Osteoblast (primary cell): ENCODE measurements around the gene PPFIA2. TPM values are rescaled to one million over a fixed set of nuclear protein-coding genes. Genes with fewer than 3 reads are reported as not detected.

ENCODE experiments used
- DNase-seq: peaks from one replicate; pipeline ENCODE4 v3.0.0; 2011; ENCODE audit warnings: low spot score, mixed read lengths; ENCODE audit not compliant: insufficient read length; ENCODE audit errors: missing footprints
- H2AFZ ChIP-seq: 2 replicates; pipeline ENCODE4 v1.6.0; 2011; ENCODE audit warnings: mild to moderate bottlenecking, low read length
- H3K27ac ChIP-seq: 2 replicates; pipeline ENCODE4 v1.5.1; 2011; ENCODE audit warnings: mild to moderate bottlenecking, low read depth, low read length, moderate library complexity
- H3K27me3 ChIP-seq: 2 replicates; pipeline ENCODE4 v1.6.0; 2012; ENCODE audit warnings: mild to moderate bottlenecking, control low read depth, inconsistent platforms, low read length, moderate library complexity; ENCODE audit not compliant: insufficient read depth
- H3K36me3 ChIP-seq: 2 replicates; pipeline ENCODE4 v1.5.1; 2011; ENCODE audit warnings: mild to moderate bottlenecking, low read length, control low read depth, moderate library complexity; ENCODE audit not compliant: insufficient read depth
- H3K4me1 ChIP-seq: 2 replicates; pipeline ENCODE4 v1.5.1; 2011; ENCODE audit warnings: mild to moderate bottlenecking, low read length, control low read depth, moderate library complexity; ENCODE audit not compliant: insufficient read depth
- H3K4me2 ChIP-seq: 2 replicates; pipeline ENCODE4 v1.6.0; 2011; ENCODE audit warnings: mild to moderate bottlenecking, low read length; ENCODE audit not compliant: insufficient read depth
- H3K4me3 ChIP-seq: fragments of 200-600 bp; sonication (generic); 3 replicates; pipeline ENCODE4 v1.5.1; 2012; ENCODE audit warnings: mild to moderate bottlenecking, low read length, inconsistent platforms; ENCODE audit not compliant: insufficient read depth
- H3K79me2 ChIP-seq: 2 replicates; pipeline ENCODE4 v1.6.0; 2012; ENCODE audit warnings: mild to moderate bottlenecking, low read length, control low read depth, inconsistent platforms; ENCODE audit not compliant: insufficient read depth
- H3K9me3 ChIP-seq: 2 replicates; pipeline ENCODE4 v1.5.1; 2011; ENCODE audit warnings: low read depth, low read length, control low read depth
- H4K20me1 ChIP-seq: 2 replicates; pipeline ENCODE4 v1.6.0; 2012; ENCODE audit warnings: mild to moderate bottlenecking, low read length, control low read depth; ENCODE audit not compliant: insufficient read depth
- CTCF ChIP-seq: IDR thresholded peaks from 2 replicates; pipeline ENCODE4 v1.5.1; 2011; ENCODE audit warnings: mild to moderate bottlenecking, low read depth, low read length, moderate library complexity; ENCODE audit errors: extremely low read depth
- total RNA-seq: library from RNA; depleted of rRNA; stranded (reverse); fragments of >200 nt; gene quantifications from 2 replicates; pipeline ENCODE4 v1.2.3, GENCODE V29; 2012

PPFIA2 gene
- total RNA-seq, 1 donor: 3.3 TPM

DNA sequence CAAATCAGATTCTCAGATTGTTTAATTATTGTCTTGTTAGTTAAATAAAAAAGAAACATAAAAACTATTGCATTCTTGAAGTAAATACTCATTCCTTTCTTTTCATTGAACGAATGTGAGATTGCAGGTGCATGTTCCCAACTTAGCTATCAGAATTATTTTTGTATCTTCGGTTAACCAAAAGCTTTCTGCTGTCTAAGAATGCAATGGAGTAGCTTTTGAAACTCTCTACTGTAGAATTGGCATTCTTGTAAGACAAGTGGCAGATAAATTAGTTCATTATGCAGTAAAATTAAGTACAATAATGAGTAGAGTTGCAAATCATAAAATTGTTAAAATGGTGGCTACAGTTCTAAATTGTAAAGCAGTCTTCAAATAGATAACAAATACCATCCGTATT lies 383.2 kb downstream of the PPFIA2 start:
- Histone ChIP-seq H4K20me1 (no peaks in the 10 kb centered on the region), H3K4me1 (no peaks in the 10 kb centered on the region), H3K9me3 (no peaks in the 10 kb centered on the region), H3K4me3 (no peak overlapping the region), H3K4me2 (no peak overlapping the region), H3K79me2 (no peaks in the 10 kb centered on the region), H3K36me3 (no peaks in the 10 kb centered on the region), H2AFZ (no peak overlapping the region), H3K27ac (no peak overlapping the region), H3K27me3 (no peaks in the 10 kb centered on the region)
- TF ChIP-seq CTCF: no peak
- no peak for DNase-seq

DNA sequence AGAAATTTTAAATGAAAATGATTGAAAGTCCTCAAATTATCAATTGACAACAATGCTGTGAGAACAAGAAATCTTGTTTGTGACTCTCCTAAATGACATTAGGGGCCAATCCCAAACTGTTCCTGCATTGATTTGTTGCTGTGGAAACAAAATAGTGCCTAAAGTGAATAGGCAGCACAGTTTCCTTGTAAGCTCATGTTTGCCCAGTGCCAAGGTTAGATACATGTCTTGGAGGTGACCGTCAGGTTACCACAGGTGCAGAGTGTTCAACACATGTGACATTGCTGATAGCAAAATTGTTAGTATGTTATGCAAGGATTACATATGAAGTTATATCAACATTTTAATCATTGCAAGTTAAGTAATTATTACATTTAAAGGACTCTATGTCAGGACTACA lies 388.7 kb downstream of the PPFIA2 start:
- Histone ChIP-seq H3K27ac (no peak overlapping the region), H3K4me2 (no peak overlapping the region), H3K9me3 (no peaks in the 10 kb centered on the region), H3K4me3 (no peak overlapping the region), H2AFZ (no peak overlapping the region), H3K79me2 (no peaks in the 10 kb centered on the region), H3K4me1 (no peaks in the 10 kb centered on the region), H3K27me3 (no peaks in the 10 kb centered on the region), H3K36me3 (no peaks in the 10 kb centered on the region), H4K20me1 (no peaks in the 10 kb centered on the region)
- no peak for TF ChIP-seq CTCF
- no peak for DNase-seq

DNA sequence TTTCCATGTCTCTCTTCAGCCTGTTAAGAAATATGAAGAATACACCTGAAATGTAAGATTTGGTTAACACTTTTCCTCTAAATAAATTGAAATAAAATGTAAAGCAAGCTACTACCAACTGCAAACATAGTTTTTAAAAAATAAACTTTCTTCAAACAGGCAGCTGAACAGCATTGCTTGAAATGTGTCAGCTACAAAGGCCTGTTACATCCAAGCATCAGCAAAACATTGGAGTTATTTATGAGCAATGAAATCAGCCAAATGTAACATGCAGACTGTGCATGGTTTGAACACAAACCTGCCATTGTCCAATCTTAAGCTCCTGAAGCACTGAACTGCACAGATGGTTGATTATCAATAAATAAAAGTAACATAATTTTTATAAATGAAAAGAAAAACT lies 390.0 kb downstream of the PPFIA2 start:
- Histone ChIP-seq H3K27me3 (no peaks in the 10 kb centered on the region), H3K36me3 (no peaks in the 10 kb centered on the region), H3K4me3 (no peak overlapping the region), H3K27ac (no peak overlapping the region), H4K20me1 (no peaks in the 10 kb centered on the region), H3K79me2 (no peaks in the 10 kb centered on the region), H3K4me2 (no peak overlapping the region), H2AFZ (no peak overlapping the region), H3K4me1 (no peaks in the 10 kb centered on the region), H3K9me3 (no peaks in the 10 kb centered on the region)
- DNase-seq: no peak
- no peak for TF ChIP-seq CTCF

GRCh38 chr12:81365284-81365683 lies 393.9 kb downstream of the PPFIA2 start:
- Histone ChIP-seq H4K20me1 (no peaks in the 10 kb centered on the region), H3K4me3 (no peak overlapping the region), H3K9me3 (no peaks in the 10 kb centered on the region), H3K4me2 (no peak overlapping the region), H3K27ac (no peak overlapping the region), H3K36me3 (no peaks in the 10 kb centered on the region), H3K79me2 (no peaks in the 10 kb centered on the region), H3K4me1 (no peaks in the 10 kb centered on the region), H2AFZ (no peak overlapping the region), H3K27me3 (no peaks in the 10 kb centered on the region)
- DNase-seq: no peak
- TF ChIP-seq CTCF: no peak
